H9 (cell line): Measurements from ENCODE around the gene FBXO27. TPM values are rescaled to one million over a fixed set of nuclear protein-coding genes. Genes with fewer than 3 reads are reported as not detected.

Source experiments
- DNase-seq: peaks from one replicate; pipeline ENCODE4 v3.0.0-alpha.2; 2017
- H2AFZ ChIP-seq: one replicate; pipeline ENCODE4 v1.6.1; 2013; ENCODE audit warnings: mild to moderate bottlenecking, low read length, control low read depth, moderate library complexity
- H2AK5ac ChIP-seq: 2 replicates; pipeline ENCODE4 v1.6.1; 2013; ENCODE audit warnings: low read length, control low read depth, mixed read lengths; ENCODE audit not compliant: insufficient read length
- H2BK120ac ChIP-seq: one replicate; pipeline ENCODE4 v1.6.1; 2013; ENCODE audit warnings: low read depth, mild to moderate bottlenecking, low read length, control low read depth, inconsistent platforms; ENCODE audit not compliant: poor library complexity, severe bottlenecking
- H2BK12ac ChIP-seq: 2 replicates; pipeline ENCODE4 v1.6.1; 2013; ENCODE audit warnings: low read length, control low read depth, mixed read lengths, low read depth; ENCODE audit not compliant: insufficient read length
- H2BK15ac ChIP-seq: 2 replicates; pipeline ENCODE4 v1.6.1; 2013; ENCODE audit warnings: low read depth, low read length, control low read depth
- H2BK20ac ChIP-seq: one replicate; pipeline ENCODE4 v1.6.1; 2013; ENCODE audit warnings: low read depth, mild to moderate bottlenecking, low read length, control low read depth, inconsistent platforms; ENCODE audit not compliant: poor library complexity, severe bottlenecking
- H2BK5ac ChIP-seq: 2 replicates; pipeline ENCODE4 v1.6.1; 2013; ENCODE audit warnings: low read length, control low read depth, mixed read lengths; ENCODE audit not compliant: insufficient read length
- H3K14ac ChIP-seq: 2 replicates; pipeline ENCODE4 v1.6.1; 2013; ENCODE audit warnings: low read length, control low read depth; ENCODE audit not compliant: insufficient read depth
- H3K18ac ChIP-seq: 2 replicates; pipeline ENCODE4 v1.6.1; 2013; ENCODE audit warnings: low read depth, mild to moderate bottlenecking, mixed read lengths, low read length, control low read depth; ENCODE audit not compliant: insufficient read length
- H3K23ac ChIP-seq: 2 replicates; pipeline ENCODE4 v1.6.1; 2013; ENCODE audit warnings: low read length, control low read depth, mixed read lengths, low read depth; ENCODE audit not compliant: insufficient read length
- H3K23me2 ChIP-seq: 2 replicates; pipeline ENCODE4 v1.6.1; 2013; ENCODE audit warnings: low read depth, mild to moderate bottlenecking, mixed read lengths, low read length, control low read depth; ENCODE audit not compliant: insufficient read length, poor library complexity, severe bottlenecking
- H3K27ac ChIP-seq: 2 replicates; pipeline ENCODE4 v1.5.1; 2013; ENCODE audit warnings: low read length, control low read depth, mixed read lengths, low read depth; ENCODE audit not compliant: insufficient read length
- H3K27me3 ChIP-seq: 2 replicates; pipeline ENCODE4 v1.6.1; 2013; ENCODE audit warnings: low read length, control low read depth, inconsistent platforms; ENCODE audit not compliant: insufficient read depth
- H3K4ac ChIP-seq: 2 replicates; pipeline ENCODE4 v1.6.1; 2013; ENCODE audit warnings: low read depth, mild to moderate bottlenecking, control low read depth, inconsistent platforms, low read length, moderate library complexity
- H3K4me1 ChIP-seq: 2 replicates; pipeline ENCODE4 v1.6.1; 2013; ENCODE audit warnings: low read length, control low read depth, inconsistent platforms; ENCODE audit not compliant: insufficient read depth
- H3K4me2 ChIP-seq: 2 replicates; pipeline ENCODE4 v1.6.1; 2013; ENCODE audit warnings: low read length, control low read depth, mixed read lengths; ENCODE audit not compliant: insufficient read length, insufficient read depth
- H3K56ac ChIP-seq: 2 replicates; pipeline ENCODE4 v1.6.1; 2013; ENCODE audit warnings: low read depth, mild to moderate bottlenecking, mixed read lengths, low read length, control low read depth; ENCODE audit not compliant: insufficient read length
- H3K79me1 ChIP-seq: 2 replicates; pipeline ENCODE4 v1.6.1; 2013; ENCODE audit warnings: low read depth, mild to moderate bottlenecking, moderate library complexity, low read length, control low read depth, inconsistent platforms; ENCODE audit not compliant: insufficient read depth, poor library complexity, severe bottlenecking
- H3K79me2 ChIP-seq: 2 replicates; pipeline ENCODE4 v1.6.1; 2013; ENCODE audit warnings: low read length, control low read depth, inconsistent platforms; ENCODE audit not compliant: insufficient read depth
- H3K9ac ChIP-seq: 2 replicates; pipeline ENCODE4 v1.6.1; 2013; ENCODE audit warnings: low read length, control low read depth, mixed read lengths; ENCODE audit not compliant: insufficient read length; ENCODE audit errors: extremely low read depth
- H3K9me3 ChIP-seq: one replicate; pipeline ENCODE4 v1.6.1; 2013; ENCODE audit warnings: low read depth, low read length, inconsistent platforms; ENCODE audit not compliant: control insufficient read depth
- H3T11ph ChIP-seq: one replicate; pipeline ENCODE4 v1.6.1; 2013; ENCODE audit warnings: mild to moderate bottlenecking, low read length, control low read depth, inconsistent platforms
- H4K20me1 ChIP-seq: one replicate; pipeline ENCODE4 v1.6.1; 2013; ENCODE audit not compliant: control insufficient read depth, insufficient read length, insufficient read depth
- H4K5ac ChIP-seq: 2 replicates; pipeline ENCODE4 v1.6.1; 2013; ENCODE audit warnings: low read depth, mild to moderate bottlenecking, mixed read lengths, low read length, control low read depth; ENCODE audit not compliant: insufficient read length
- H4K8ac ChIP-seq: replicated peaks from 2 replicates; pipeline ENCODE4 v1.6.1; 2013; ENCODE audit warnings: low read length, control low read depth, mixed read lengths, low read depth; ENCODE audit not compliant: insufficient read length
- H4K91ac ChIP-seq: 2 replicates; pipeline ENCODE4 v1.6.1; 2013; ENCODE audit warnings: low read depth, mild to moderate bottlenecking, moderate library complexity, mixed read lengths, low read length, control low read depth; ENCODE audit not compliant: insufficient read length
- H3K27ac Mint-ChIP-seq, 3 experiments: 2 replicates in 2 of 3; 3 replicates in 1 of 3; pipeline ENCODE4 v1.8.0; 2020 to 2021; ENCODE audit warnings: mixed read lengths in 3 of 3, mild to moderate bottlenecking in 1 of 3, moderate library complexity in 1 of 3
- H3K27me3 Mint-ChIP-seq: 2 replicates; pipeline ENCODE4 v1.8.0; 2021; ENCODE audit warnings: low read depth, mild to moderate bottlenecking, moderate library complexity, mixed read lengths
- H3K36me3 Mint-ChIP-seq, 3 experiments: 2 replicates in 2 of 3; 3 replicates in 1 of 3; pipeline ENCODE4 v1.8.0; 2020 to 2021; ENCODE audit warnings: low read depth in 3 of 3, mixed read lengths in 3 of 3; ENCODE audit not compliant: insufficient read depth in 1 of 3
- H3K4me1 Mint-ChIP-seq, 2 experiments: 2 replicates each; pipeline ENCODE4 v1.8.0; 2020; ENCODE audit warnings: mixed read lengths in 2 of 2
- H3K4me3 Mint-ChIP-seq, 2 experiments: 2 replicates in 1 of 2; 3 replicates in 1 of 2; pipeline ENCODE4 v1.8.0; 2020 to 2021; ENCODE audit warnings: mild to moderate bottlenecking in 2 of 2, mixed read lengths in 2 of 2, moderate library complexity in 1 of 2
- H3K9me3 Mint-ChIP-seq, 2 experiments: 2 replicates in 1 of 2; 3 replicates in 1 of 2; pipeline ENCODE4 v1.8.0; 2020; ENCODE audit warnings: mild to moderate bottlenecking in 2 of 2, mixed read lengths in 2 of 2, moderate library complexity in 1 of 2
- WGBS: extraction: QIAGEN DNeasy Blood & Tissue Kit; methylation state at CpG from one replicate; pipeline ENCODE4 v1.1.7; 2013; ENCODE audit warnings: missing lambda C conversion rate, low lambda C conversion rate, mixed read lengths; ENCODE audit not compliant: insufficient read length; ENCODE audit errors: extremely low coverage; 5-methylcytosine and 5-hydroxymethylcytosine counted together
- total RNA-seq: library from RNA; stranded (reverse); gene quantifications from 2 replicates; pipeline ENCODE4 v1.2.1, GENCODE V29; 2021
- TF ChIP-seq, protein P1 (sequence below): fragments of 200-600 bp; sonication (generic); conservative IDR thresholded peaks from 3 replicates; pipeline ENCODE4 v1.8.0; 2021; ENCODE audit warnings: antibody characterized with exemption, mild to moderate bottlenecking

Gene FBXO27
- total RNA-seq, 1 experiment from 2014 or later: 14.5 TPM

DNA sequence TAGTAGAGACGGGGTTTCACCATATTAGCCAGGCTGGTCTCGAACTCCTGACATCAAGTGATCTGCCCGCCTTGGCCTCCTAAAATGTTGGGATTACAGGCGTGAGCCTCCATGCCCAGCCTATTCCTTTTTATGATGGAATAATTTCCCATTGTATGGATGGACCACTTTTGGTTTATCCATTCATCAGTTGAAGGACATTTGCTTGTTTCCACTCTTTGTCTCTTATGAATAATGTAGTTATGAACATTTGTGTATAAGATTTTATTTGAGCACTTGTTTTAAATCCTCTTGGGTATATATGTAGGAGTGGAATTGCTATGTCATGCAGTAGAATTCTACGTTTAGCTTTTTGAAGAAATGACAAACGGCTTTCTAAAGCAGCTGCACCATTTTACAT lies 23.3 kb downstream of the FBXO27 start:
- H3K56ac ChIP-seq: no peak overlapping the region
- H4K5ac ChIP-seq: no peak overlapping the region
- H3T11ph ChIP-seq: no peak overlapping the region
- no peak overlapping the region for H2BK120ac ChIP-seq
- no peak overlapping the region for H3K14ac ChIP-seq
- no peaks in the 10 kb centered on the region for H3K9me3 ChIP-seq
- no peak overlapping the region for H2BK15ac ChIP-seq
- no peak overlapping the region for H3K23ac ChIP-seq
- H3K27ac ChIP-seq: no peak overlapping the region
- H3K27me3 ChIP-seq: no peaks in the 10 kb centered on the region
- H4K20me1 ChIP-seq: no peaks in the 10 kb centered on the region
- H3K9me3 Mint-ChIP-seq: no peaks in the 10 kb centered on the region; a peak in 1 of 5 replicates
- no peak overlapping the region for H3K9ac ChIP-seq
- H3K4ac ChIP-seq: no peak overlapping the region
- no peaks in the 10 kb centered on the region for H3K79me2 ChIP-seq
- TF ChIP-seq, protein P1, sequence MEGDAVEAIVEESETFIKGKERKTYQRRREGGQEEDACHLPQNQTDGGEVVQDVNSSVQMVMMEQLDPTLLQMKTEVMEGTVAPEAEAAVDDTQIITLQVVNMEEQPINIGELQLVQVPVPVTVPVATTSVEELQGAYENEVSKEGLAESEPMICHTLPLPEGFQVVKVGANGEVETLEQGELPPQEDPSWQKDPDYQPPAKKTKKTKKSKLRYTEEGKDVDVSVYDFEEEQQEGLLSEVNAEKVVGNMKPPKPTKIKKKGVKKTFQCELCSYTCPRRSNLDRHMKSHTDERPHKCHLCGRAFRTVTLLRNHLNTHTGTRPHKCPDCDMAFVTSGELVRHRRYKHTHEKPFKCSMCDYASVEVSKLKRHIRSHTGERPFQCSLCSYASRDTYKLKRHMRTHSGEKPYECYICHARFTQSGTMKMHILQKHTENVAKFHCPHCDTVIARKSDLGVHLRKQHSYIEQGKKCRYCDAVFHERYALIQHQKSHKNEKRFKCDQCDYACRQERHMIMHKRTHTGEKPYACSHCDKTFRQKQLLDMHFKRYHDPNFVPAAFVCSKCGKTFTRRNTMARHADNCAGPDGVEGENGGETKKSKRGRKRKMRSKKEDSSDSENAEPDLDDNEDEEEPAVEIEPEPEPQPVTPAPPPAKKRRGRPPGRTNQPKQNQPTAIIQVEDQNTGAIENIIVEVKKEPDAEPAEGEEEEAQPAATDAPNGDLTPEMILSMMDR: no peak
- H3K27me3 Mint-ChIP-seq: peaks cover 2% of the 10 kb centered on the region
- H3K79me1 ChIP-seq: no peaks in the 10 kb centered on the region
- H3K23me2 ChIP-seq: no peaks in the 10 kb centered on the region
- no peak overlapping the region for H2AK5ac ChIP-seq
- H2BK20ac ChIP-seq: no peak overlapping the region
- WGBS: no CpG with 5 or more reads among the region's 6 CpGs
- H3K36me3 Mint-ChIP-seq: peaks cover 0 to 10% (median 3%) of the 10 kb centered on the region in 3 experiments; a peak in 3 of 7 replicates
- no peak overlapping the region for H3K4me3 Mint-ChIP-seq
- no peak for DNase-seq
- H2BK12ac ChIP-seq: no peak overlapping the region
- H4K8ac ChIP-seq: no peak overlapping the region
- no peak overlapping the region for H3K18ac ChIP-seq
- no peak overlapping the region for H3K27ac Mint-ChIP-seq
- no peaks in the 10 kb centered on the region for H3K4me1 ChIP-seq
- no peak overlapping the region for H4K91ac ChIP-seq
- no peak overlapping the region for H2AFZ ChIP-seq
- no peak overlapping the region for H2BK5ac ChIP-seq
- peaks cover 4% of the 10 kb centered on the region in 2 experiments for H3K4me1 Mint-ChIP-seq
- no peak overlapping the region for H3K4me2 ChIP-seq
